Fibroblast of mammary gland (primary cell): ENCODE results near the gene ACOT7.
A peak's percentile ranks its signal among the peaks of the same experiment; 100 is the strongest.

Experiments used
- DNase-seq: peaks from one replicate; pipeline ENCODE4 v3.0.0-alpha.2; 2010; ENCODE audit warnings: low read depth
- H3K4me3 ChIP-seq: 2 replicates; pipeline ENCODE4 v1.5.1; 2011; ENCODE audit warnings: low read depth, mild to moderate bottlenecking, low read length, moderate library complexity; ENCODE audit not compliant: control insufficient read depth
- CTCF ChIP-seq: conservative IDR thresholded peaks from 2 replicates; pipeline ENCODE4 v1.5.1; 2011; ENCODE audit warnings: low read depth, low read length, inconsistent platforms; ENCODE audit not compliant: control insufficient read depth, insufficient read depth

Gene ACOT7

GRCh38 chr1:6329396-6329795, 64.2 kb downstream of the ACOT7 start:
- DNase-seq = peak; percentile 24
- H3K4me3 ChIP-seq = no peak overlapping the region
- TF ChIP-seq CTCF = no peak

GRCh38 chr1:6328696-6329095, 64.9 kb downstream of the ACOT7 start:
- H3K4me3 ChIP-seq = no peak overlapping the region
- DNase-seq = no peak
- no peak for TF ChIP-seq CTCF

- DNase-seq = no peak
- no peak for TF ChIP-seq CTCF
- H3K4me3 ChIP-seq = no peak overlapping the region
These were observed 65.5 kb downstream of the ACOT7 start for GRCh38 chr1:6328091-6328490.

GRCh38 chr1:6325482-6325881, 68.1 kb downstream of the ACOT7 start:
- DNase-seq = no peak
- no peak overlapping the region for H3K4me3 ChIP-seq
- TF ChIP-seq CTCF = no peak

GRCh38 chr1:6322161-6322560, 71.4 kb downstream of the ACOT7 start:
- no peak for DNase-seq
- no peak for TF ChIP-seq CTCF
- no peak overlapping the region for H3K4me3 ChIP-seq

GRCh38 chr1:6321205-6321604, 72.4 kb downstream of the ACOT7 start:
- no peak for TF ChIP-seq CTCF
- H3K4me3 ChIP-seq = no peak overlapping the region
- DNase-seq = no peak

- no peak overlapping the region for H3K4me3 ChIP-seq
- peak; percentile 43 for DNase-seq
- TF ChIP-seq CTCF = no peak
These were observed 76.3 kb downstream of the ACOT7 start for GRCh38 chr1:6317098-6317760.
